Parathyroid adenoma (tissue), 2 donors: ENCODE data around the gene SURF6.
"Not testable (repeated sequence)": the region's sequence is repeated elsewhere in the genome, so short reads cannot be mapped to it uniquely, and the experiment has no call there.

Experiments
- H2AFZ ChIP-seq: fragments of 300-600 bp; sonication (generic); one replicate; pipeline ENCODE4 v1.7.0; 2017; ENCODE audit warnings: antibody characterized with exemption, mild to moderate bottlenecking
- H3K27ac ChIP-seq: fragments of 300-600 bp; sonication (generic); one replicate; pipeline ENCODE4 v1.7.0; 2017
- H3K27me3 ChIP-seq: fragments of 300-600 bp; sonication (generic); one replicate; pipeline ENCODE4 v1.7.0; 2017; ENCODE audit warnings: low read length; ENCODE audit not compliant: control insufficient read depth, insufficient read depth
- H3K36me3 ChIP-seq: fragments of 300-600 bp; sonication (generic); one replicate; pipeline ENCODE4 v1.7.0; 2017; ENCODE audit warnings: low read length; ENCODE audit not compliant: control insufficient read depth, insufficient read depth
- H3K4me1 ChIP-seq: fragments of 300-600 bp; sonication (generic); one replicate; pipeline ENCODE4 v1.7.0; 2017; ENCODE audit warnings: control low read depth
- H3K4me2 ChIP-seq: fragments of 300-600 bp; sonication (generic); one replicate; pipeline ENCODE4 v1.7.0; 2017; ENCODE audit warnings: low read length
- H3K4me3 ChIP-seq: fragments of 300-600 bp; sonication (generic); one replicate; pipeline ENCODE4 v1.7.0; 2017; ENCODE audit warnings: low read depth, low read length
- H3K79me2 ChIP-seq: fragments of 300-600 bp; sonication (generic); one replicate; pipeline ENCODE4 v1.7.0; 2017; ENCODE audit warnings: control low read depth
- H3K9ac ChIP-seq: fragments of 300-600 bp; sonication (generic); one replicate; pipeline ENCODE4 v1.7.0; 2017; ENCODE audit warnings: mild to moderate bottlenecking
- H3K9me3 ChIP-seq: fragments of 300-600 bp; sonication (generic); one replicate; pipeline ENCODE4 v1.7.0; 2017; ENCODE audit warnings: low read length; ENCODE audit not compliant: control insufficient read depth
- TF ChIP-seq, protein P1 (sequence below): fragments of 300-600 bp; sonication (generic); IDR thresholded peaks from one replicate; pipeline ENCODE4 v1.7.0; 2017; ENCODE audit warnings: antibody characterized with exemption, mild to moderate bottlenecking
- donor health status: primary hyperparathyroidism.

The SURF6 gene

GRCh38 chr9:133304477-133305377, 31.3 kb downstream of the SURF6 start:
- TF ChIP-seq, protein P1, sequence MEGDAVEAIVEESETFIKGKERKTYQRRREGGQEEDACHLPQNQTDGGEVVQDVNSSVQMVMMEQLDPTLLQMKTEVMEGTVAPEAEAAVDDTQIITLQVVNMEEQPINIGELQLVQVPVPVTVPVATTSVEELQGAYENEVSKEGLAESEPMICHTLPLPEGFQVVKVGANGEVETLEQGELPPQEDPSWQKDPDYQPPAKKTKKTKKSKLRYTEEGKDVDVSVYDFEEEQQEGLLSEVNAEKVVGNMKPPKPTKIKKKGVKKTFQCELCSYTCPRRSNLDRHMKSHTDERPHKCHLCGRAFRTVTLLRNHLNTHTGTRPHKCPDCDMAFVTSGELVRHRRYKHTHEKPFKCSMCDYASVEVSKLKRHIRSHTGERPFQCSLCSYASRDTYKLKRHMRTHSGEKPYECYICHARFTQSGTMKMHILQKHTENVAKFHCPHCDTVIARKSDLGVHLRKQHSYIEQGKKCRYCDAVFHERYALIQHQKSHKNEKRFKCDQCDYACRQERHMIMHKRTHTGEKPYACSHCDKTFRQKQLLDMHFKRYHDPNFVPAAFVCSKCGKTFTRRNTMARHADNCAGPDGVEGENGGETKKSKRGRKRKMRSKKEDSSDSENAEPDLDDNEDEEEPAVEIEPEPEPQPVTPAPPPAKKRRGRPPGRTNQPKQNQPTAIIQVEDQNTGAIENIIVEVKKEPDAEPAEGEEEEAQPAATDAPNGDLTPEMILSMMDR: no peak
- H3K4me3 ChIP-seq: no peak overlapping the region

DNA sequence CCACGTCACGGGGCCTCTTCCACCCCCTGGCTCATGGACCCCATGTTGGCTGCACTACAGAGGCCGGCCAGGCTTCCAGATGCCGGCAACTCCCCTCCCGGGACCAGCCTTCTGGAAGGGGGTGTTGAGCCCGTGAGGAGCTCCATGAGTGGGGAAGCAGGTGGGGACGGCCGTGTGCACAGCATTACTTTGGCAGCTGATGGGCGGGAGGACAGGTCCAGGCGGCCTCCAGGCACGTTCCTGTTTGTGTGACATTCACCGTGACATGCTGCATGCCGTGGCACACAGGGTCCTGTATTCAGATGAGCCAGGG, 31.9 kb downstream of the SURF6 start:
- no peak overlapping the region for H3K4me3 ChIP-seq
- no peaks in the 10 kb centered on the region for H3K9me3 ChIP-seq
- no peak overlapping the region for H2AFZ ChIP-seq
- no peak overlapping the region for H3K4me2 ChIP-seq
- no peaks in the 10 kb centered on the region for H3K79me2 ChIP-seq
- TF ChIP-seq, protein P1: no peak
- no peaks in the 10 kb centered on the region for H3K27me3 ChIP-seq
- H3K4me1 ChIP-seq: no peaks in the 10 kb centered on the region
- H3K27ac ChIP-seq: no peak overlapping the region
- H3K9ac ChIP-seq: no peak overlapping the region
- H3K36me3 ChIP-seq: no peaks in the 10 kb centered on the region

More at GRCh38 chr9:133304477-133305377, 31.3 kb downstream of the SURF6 start:
- no peak overlapping the region for H2AFZ ChIP-seq
- no peaks in the 10 kb centered on the region for H3K79me2 ChIP-seq
- H3K27ac ChIP-seq: no peak overlapping the region
- H3K36me3 ChIP-seq: no peaks in the 10 kb centered on the region
- H3K9ac ChIP-seq: no peak overlapping the region
- H3K9me3 ChIP-seq: no peaks in the 10 kb centered on the region
- H3K27me3 ChIP-seq: no peaks in the 10 kb centered on the region
- H3K4me2 ChIP-seq: no peak overlapping the region
- no peaks in the 10 kb centered on the region for H3K4me1 ChIP-seq

DNA sequence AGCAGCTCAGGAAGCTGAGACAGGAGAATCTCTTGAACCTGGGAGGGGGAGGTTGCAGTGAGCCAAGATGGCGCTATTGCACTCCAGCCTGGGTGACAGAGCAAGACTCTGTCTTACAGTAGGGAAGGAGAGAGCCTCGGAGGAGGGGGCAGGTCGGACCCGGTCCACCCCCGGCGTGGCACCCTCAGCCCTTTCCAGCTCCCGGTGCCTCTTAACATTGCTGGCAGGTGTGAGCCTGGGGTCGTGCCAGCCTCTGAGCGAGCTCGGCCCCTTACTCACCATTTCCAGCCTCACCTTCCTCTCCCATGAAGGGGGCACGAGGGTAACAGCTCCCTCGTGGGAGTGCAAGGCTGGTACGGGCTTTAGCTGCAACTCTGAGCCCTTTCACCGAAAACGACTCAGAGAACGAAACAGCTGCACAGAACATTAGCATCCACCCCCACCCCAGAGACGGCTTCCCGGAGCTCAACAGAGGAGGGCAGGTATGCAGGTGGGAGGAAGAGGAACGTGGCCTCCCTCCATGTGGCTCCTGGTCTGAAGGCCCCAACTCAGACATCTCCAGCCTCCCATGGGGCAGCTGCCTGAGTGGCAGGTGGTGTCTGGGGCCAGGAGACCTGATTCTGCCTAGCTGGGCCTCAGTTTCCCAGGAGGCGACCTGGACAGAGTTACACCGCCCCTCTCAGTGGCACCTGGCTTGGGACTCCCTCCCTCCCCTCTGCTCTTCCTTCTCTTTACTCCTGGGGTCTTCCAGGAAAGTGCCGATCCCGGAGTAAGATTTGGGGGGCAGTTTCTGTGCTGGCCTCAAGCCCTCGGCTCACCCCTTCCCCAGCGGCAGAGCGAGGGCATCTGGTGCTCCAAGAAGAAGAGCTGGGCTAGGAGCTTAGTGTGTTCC, 32.5 kb downstream of the SURF6 start:
- Histone ChIP-seq H2AFZ (no peak overlapping the region), H3K4me1 (no peaks in the 10 kb centered on the region), H3K36me3 (no peaks in the 10 kb centered on the region), H3K4me2 (no peak overlapping the region), H3K27ac (no peak overlapping the region), H3K27me3 (no peaks in the 10 kb centered on the region), H3K9ac (no peak overlapping the region), H3K9me3 (no peaks in the 10 kb centered on the region), H3K79me2 (no peaks in the 10 kb centered on the region), H3K4me3 (no peak overlapping the region)
- TF ChIP-seq, protein P1: no peak

DNA sequence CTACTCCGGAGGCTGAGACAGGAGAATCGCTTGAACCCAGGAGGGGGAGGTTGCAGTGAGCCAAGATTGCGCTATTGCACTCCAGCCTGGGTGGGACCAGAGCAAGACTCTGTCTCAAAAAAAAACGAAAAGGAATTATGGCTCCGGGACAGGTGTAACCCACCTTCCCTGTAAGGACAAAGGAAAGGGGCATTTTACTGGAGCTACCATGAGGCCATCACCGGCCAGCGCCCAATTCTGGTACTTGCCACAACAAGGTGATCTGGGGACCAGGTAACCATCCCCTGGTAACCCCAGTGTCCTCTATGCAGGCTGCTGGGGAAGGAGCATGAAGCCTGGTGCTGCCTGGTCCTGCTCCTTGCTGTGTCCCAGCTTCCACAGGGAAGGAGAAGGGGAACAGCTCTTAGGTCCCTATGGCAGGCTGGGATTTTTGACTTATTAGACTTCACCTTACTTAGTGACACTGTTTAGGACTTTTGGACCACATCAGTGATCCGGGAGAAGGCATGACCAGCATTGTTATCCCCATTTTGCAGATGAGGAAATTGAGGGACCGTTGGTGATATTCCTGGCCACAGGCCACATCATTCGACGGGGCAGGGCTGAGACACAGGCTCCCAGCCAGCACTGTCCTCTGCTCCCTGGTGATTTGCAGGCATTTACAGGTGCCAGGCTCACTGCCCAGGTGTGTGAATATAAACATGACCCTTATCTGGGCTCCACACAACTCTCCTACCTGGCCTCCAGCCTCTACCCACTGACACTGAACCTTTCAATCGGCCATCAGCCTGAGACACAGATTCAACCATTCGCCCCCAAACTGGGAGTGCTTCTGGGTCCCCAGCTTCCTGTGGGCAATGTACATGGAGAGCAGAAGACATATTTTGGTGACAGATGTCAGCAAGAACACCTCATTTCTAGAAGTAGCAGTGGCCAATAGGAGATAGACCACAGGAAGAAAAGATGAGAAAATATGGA, 34.4 kb downstream of the SURF6 start:
- Histone ChIP-seq H3K79me2 (no peaks in the 10 kb centered on the region), H3K4me3 (no peak overlapping the region)
- TF ChIP-seq, protein P1: no peak

DNA sequence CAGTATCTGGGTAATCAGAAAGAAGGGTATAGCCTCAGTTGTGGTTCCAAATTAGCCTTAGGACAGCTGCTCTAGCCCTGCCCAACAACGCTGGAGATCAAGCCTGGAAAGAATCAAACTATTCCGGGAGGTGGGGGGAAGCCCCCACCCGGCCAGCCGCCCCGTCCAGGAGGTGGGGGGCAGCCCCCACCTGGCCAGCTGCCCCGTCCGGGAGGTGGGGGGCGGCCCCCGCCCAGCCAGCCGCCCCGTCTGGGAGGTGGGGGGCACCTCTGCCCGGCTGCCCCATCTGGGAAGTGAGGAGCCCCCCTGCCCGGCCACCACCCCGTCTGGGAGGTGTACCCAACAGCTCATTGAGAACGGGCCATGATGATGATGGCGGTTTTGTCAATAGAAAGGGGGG, 36.0 kb downstream of the SURF6 start:
- not testable (repeated sequence) for H3K27me3 ChIP-seq, H3K9me3 ChIP-seq, H3K4me1 ChIP-seq, H3K4me2 ChIP-seq, H3K9ac ChIP-seq, H3K79me2 ChIP-seq, H3K4me3 ChIP-seq, H3K27ac ChIP-seq, H3K36me3 ChIP-seq, H2AFZ ChIP-seq

More for the DNA sequence above, 34.4 kb downstream of the SURF6 start:
- Histone ChIP-seq H3K4me1 (no peaks in the 10 kb centered on the region), H3K27me3 (no peaks in the 10 kb centered on the region), H3K9me3 (no peaks in the 10 kb centered on the region), H2AFZ (no peak overlapping the region), H3K4me2 (no peak overlapping the region), H3K9ac (no peak overlapping the region), H3K27ac (no peak overlapping the region), H3K36me3 (no peaks in the 10 kb centered on the region)
